Measurements from ENCODE around the gene PTP4A1. TPM values are rescaled to one million over a fixed set of nuclear protein-coding genes. Genes with fewer than 3 reads are reported as not detected.

The PTP4A1 gene
- total RNA-seq, 2 donors from 2014 or later: 67.6 to 88.7 TPM

- H3K36me3 Mint-ChIP-seq (ENCODE audit: insufficient read depth in 2 of 2): no peaks in the 10 kb centered on the region
- H3K4me1 Mint-ChIP-seq (ENCODE audit: low read depth): peaks cover 5% of the 10 kb centered on the region
- DNase-seq: no peak
- no peak overlapping the region for H3K4me3 Mint-ChIP-seq
- peaks cover 12% of the 10 kb centered on the region for H3K27me3 Mint-ChIP-seq (ENCODE audit: low read depth)
- no peak for ATAC-seq (replicated peaks in 1 of 2)
- H3K9me3 Mint-ChIP-seq: no peaks in the 10 kb centered on the region
- H3K27ac Mint-ChIP-seq: no peak overlapping the region
Measured at GRCh38 chr6:63563235-63563634, 9.0 kb upstream of the PTP4A1 start.

- H3K4me3 Mint-ChIP-seq: no peak overlapping the region
- H3K27me3 Mint-ChIP-seq (ENCODE audit: low read depth): peaks cover 12% of the 10 kb centered on the region
- H3K4me1 Mint-ChIP-seq (ENCODE audit: low read depth): peaks cover 5% of the 10 kb centered on the region
- no peak overlapping the region for H3K27ac Mint-ChIP-seq
- H3K9me3 Mint-ChIP-seq: no peaks in the 10 kb centered on the region
- ATAC-seq (replicated peaks in 1 of 2) (no peak), DNase-seq (no peak)
- no peaks in the 10 kb centered on the region for H3K36me3 Mint-ChIP-seq (ENCODE audit: insufficient read depth in 2 of 2)
Measured at GRCh38 chr6:63565058-63565726, 7.1 kb upstream of the PTP4A1 start.

- H3K36me3 Mint-ChIP-seq (ENCODE audit: insufficient read depth in 2 of 2): no peaks in the 10 kb centered on the region
Measured at GRCh38 chr6:63565727-63566596, 6.3 kb upstream of the PTP4A1 start.

DNA sequence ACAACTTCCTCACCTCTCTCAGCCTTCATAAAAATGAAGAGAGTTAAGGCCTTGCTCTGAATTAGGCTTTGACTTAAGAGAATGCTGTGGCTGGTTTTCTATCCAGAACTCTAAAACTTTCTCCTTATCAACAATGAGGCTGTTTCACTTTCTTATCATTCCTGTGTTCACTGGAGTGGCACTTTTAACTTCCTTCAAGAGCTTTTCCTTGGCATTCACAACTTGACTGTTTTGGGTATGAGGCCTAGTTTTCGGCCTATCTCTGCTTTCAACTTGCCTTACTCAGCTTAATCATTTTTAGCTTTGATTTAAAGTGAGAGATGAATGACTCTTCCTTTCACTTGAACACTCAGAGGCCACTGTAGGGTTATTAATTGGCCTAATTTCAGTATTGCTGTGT, 4.3 kb upstream of the PTP4A1 start:
- DNase-seq: no peak
- Mint-ChIP-seq H3K36me3 (ENCODE audit: insufficient read depth in 2 of 2) (peaks cover 0 to 2% of the 10 kb centered on the region in 2 donors), H3K4me3 (no peak overlapping the region), H3K4me1 (ENCODE audit: low read depth) (peaks cover 16% of the 10 kb centered on the region), H3K27ac (no peak overlapping the region), H3K27me3 (ENCODE audit: low read depth) (peaks cover 5% of the 10 kb centered on the region), H3K9me3 (no peaks in the 10 kb centered on the region)
- ATAC-seq (replicated peaks in 1 of 2): no peak

More at GRCh38 chr6:63565727-63566596, 6.3 kb upstream of the PTP4A1 start:
- Mint-ChIP-seq H3K4me3 (no peak overlapping the region), H3K4me1 (ENCODE audit: low read depth) (peaks cover 6% of the 10 kb centered on the region), H3K9me3 (no peaks in the 10 kb centered on the region), H3K27ac (no peak overlapping the region), H3K27me3 (ENCODE audit: low read depth) (peaks cover 5% of the 10 kb centered on the region)
- no peak for DNase-seq
- ATAC-seq (replicated peaks in 1 of 2): no peak

DNA sequence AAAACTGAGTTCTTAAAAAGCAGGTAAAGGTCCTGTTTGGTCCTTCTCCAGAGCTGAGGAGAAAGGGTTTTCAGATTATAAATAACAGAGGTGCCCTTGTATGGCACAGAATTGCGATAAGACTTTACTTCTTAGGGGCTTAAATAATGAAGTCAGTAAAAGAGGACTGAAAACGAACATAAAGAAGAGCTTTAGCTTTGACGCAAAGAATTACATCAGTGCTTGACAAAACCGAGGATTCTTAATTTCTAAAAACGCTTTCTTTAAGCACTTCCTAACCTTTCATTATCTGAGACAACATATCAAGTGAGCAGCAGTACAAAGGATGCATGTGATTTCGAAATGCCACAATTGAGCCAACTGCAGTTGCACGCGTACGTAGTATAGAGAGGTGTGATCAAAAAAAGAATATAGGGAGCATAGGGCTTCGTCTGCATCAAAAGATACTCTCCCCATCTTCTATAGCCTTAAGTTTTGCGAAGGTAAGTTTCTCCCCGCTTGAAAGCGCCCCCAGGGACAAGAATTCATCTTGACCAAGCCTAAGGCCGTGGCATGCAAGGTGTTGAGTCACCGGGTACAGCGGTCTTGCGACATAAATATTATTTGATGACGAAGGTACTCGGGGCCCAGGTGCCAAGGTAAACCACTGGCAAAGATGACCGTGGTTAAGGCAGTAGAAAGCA, 778 bp upstream of the PTP4A1 start:
- peaks cover 4 to 10% of the 10 kb centered on the region in 2 donors for H3K36me3 Mint-ChIP-seq (ENCODE audit: insufficient read depth in 2 of 2)
- no peaks in the 10 kb centered on the region for H3K27me3 Mint-ChIP-seq (ENCODE audit: low read depth)
- DNase-seq: peak; percentile 46 to 55
- peaks cover 28% of the 10 kb centered on the region for H3K4me1 Mint-ChIP-seq (ENCODE audit: low read depth)
- H3K9me3 Mint-ChIP-seq: no peaks in the 10 kb centered on the region
- peak overlapping the region; percentile 7 for H3K27ac Mint-ChIP-seq
- ATAC-seq (replicated peaks in 1 of 2): peak; percentile 16 to 20
- H3K4me3 Mint-ChIP-seq: peak overlapping the region; percentile 88 to 99

GRCh38 chr6:63572747-63573075, 431 bp downstream of the PTP4A1 start:
- H3K4me1 Mint-ChIP-seq (ENCODE audit: low read depth): peaks cover 29% of the 10 kb centered on the region
- DNase-seq (no peak), ATAC-seq (replicated peaks in 1 of 2) (peak; percentile 3 to 5)
- H3K27me3 Mint-ChIP-seq (ENCODE audit: low read depth): no peaks in the 10 kb centered on the region
- no peaks in the 10 kb centered on the region for H3K9me3 Mint-ChIP-seq
- H3K27ac Mint-ChIP-seq: no peak overlapping the region
- peaks cover 4 to 13% of the 10 kb centered on the region in 2 donors for H3K36me3 Mint-ChIP-seq (ENCODE audit: insufficient read depth in 2 of 2)
- H3K4me3 Mint-ChIP-seq: peak overlapping the region; percentile 88 to 99

- peak overlapping the region; percentile 88 to 99 for H3K4me3 Mint-ChIP-seq
- H3K27ac Mint-ChIP-seq: peak overlapping the region; percentile 99
- H3K36me3 Mint-ChIP-seq (ENCODE audit: insufficient read depth in 2 of 2): peaks cover 4 to 13% of the 10 kb centered on the region in 2 donors
- H3K9me3 Mint-ChIP-seq: no peaks in the 10 kb centered on the region
- peak; percentile 40 to 48 for ATAC-seq (replicated peaks in 1 of 2)
- H3K4me1 Mint-ChIP-seq (ENCODE audit: low read depth): peaks cover 29% of the 10 kb centered on the region
- DNase-seq: peak; percentile 71 to 76
- H3K27me3 Mint-ChIP-seq (ENCODE audit: low read depth): no peaks in the 10 kb centered on the region
Measured at GRCh38 chr6:63573076-63573898, 1.0 kb downstream of the PTP4A1 start.

- peak overlapping the region; percentile 88 to 99 for H3K4me3 Mint-ChIP-seq
- no peak for ATAC-seq (replicated peaks in 1 of 2)
Measured at GRCh38 chr6:63573899-63574553, 1.7 kb downstream of the PTP4A1 start.

DNA sequence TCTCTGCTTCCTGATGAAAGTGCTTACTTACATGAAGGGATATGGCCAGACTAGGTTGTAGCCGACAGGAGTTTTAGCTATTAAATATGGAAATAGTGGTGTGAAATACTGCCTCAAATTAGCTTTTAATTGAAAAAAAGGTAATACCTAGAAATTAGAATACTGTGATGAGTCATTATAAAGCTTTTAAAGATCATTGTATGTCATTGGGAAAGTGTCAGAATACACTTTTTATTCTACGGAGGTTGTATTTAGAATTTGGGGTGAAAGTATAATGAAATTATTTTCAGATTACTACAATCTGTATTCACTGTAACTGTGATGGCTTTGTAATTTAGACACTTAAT, 2.2 kb downstream of the PTP4A1 start:
- peaks cover 29% of the 10 kb centered on the region for H3K4me1 Mint-ChIP-seq (ENCODE audit: low read depth)
- H3K4me3 Mint-ChIP-seq: peak overlapping the region; percentile 88 to 99
- H3K9me3 Mint-ChIP-seq: no peaks in the 10 kb centered on the region
- ATAC-seq (replicated peaks in 1 of 2) (no peak), DNase-seq (no peak)
- no peaks in the 10 kb centered on the region for H3K27me3 Mint-ChIP-seq (ENCODE audit: low read depth)
- peaks cover 4 to 17% of the 10 kb centered on the region in 2 donors for H3K36me3 Mint-ChIP-seq (ENCODE audit: insufficient read depth in 2 of 2)
- peak overlapping the region; percentile 99 for H3K27ac Mint-ChIP-seq

More at GRCh38 chr6:63573899-63574553, 1.7 kb downstream of the PTP4A1 start:
- Mint-ChIP-seq H3K27ac (peak overlapping the region; percentile 99), H3K36me3 (ENCODE audit: insufficient read depth in 2 of 2) (peaks cover 4 to 13% of the 10 kb centered on the region in 2 donors), H3K27me3 (ENCODE audit: low read depth) (no peaks in the 10 kb centered on the region), H3K9me3 (no peaks in the 10 kb centered on the region), H3K4me1 (ENCODE audit: low read depth) (peaks cover 29% of the 10 kb centered on the region)
- DNase-seq: peak; percentile 49 to 57

DNA sequence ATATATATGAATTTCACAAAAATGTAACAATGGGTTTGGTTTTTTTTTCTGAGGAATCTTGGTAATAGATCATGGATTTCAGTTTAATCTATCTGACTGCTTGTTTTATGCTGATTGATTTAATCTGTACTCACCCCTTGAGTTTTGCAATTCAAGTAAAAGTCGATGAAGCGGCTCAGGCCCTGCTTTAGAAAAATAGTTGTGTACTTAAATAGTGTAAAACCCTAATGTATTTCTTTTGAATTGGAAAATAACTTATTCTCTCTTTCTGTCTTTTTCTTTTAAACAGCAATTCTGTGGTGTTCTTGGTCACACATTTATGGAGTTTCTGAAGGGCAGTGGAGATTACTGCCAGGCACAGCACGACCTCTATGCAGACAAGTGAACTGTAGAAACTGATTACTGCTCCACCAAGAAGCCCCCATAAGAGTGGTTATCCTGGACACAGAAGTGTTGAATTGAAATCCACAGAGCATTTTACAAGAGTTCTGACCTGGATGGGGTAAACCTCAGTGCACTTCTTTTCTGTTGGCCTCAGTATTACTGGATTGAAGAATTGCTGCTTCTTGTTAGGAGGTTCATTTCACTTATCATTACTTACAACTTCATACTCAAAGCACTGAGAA, 4.0 kb downstream of the PTP4A1 start:
- DNase-seq (no peak), ATAC-seq (replicated peaks in 1 of 2) (no peak)
- Mint-ChIP-seq H3K9me3 (no peaks in the 10 kb centered on the region), H3K27ac (no peak overlapping the region), H3K4me1 (ENCODE audit: low read depth) (peaks cover 25% of the 10 kb centered on the region), H3K27me3 (ENCODE audit: low read depth) (no peaks in the 10 kb centered on the region), H3K4me3 (peak overlapping the region in 1 of 2 donors; percentile 43), H3K36me3 (ENCODE audit: insufficient read depth in 2 of 2) (peaks cover 4 to 31% of the 10 kb centered on the region in 2 donors)

- peaks cover 18% of the 10 kb centered on the region for H3K4me1 Mint-ChIP-seq (ENCODE audit: low read depth)
- no peaks in the 10 kb centered on the region for H3K27me3 Mint-ChIP-seq (ENCODE audit: low read depth)
- H3K27ac Mint-ChIP-seq: no peak overlapping the region
- no peaks in the 10 kb centered on the region for H3K9me3 Mint-ChIP-seq
- no peak for DNase-seq
- peaks cover 4 to 34% of the 10 kb centered on the region in 2 donors for H3K36me3 Mint-ChIP-seq (ENCODE audit: insufficient read depth in 2 of 2)
- no peak for ATAC-seq (replicated peaks in 1 of 2)
- H3K4me3 Mint-ChIP-seq: no peak overlapping the region
Measured at GRCh38 chr6:63576985-63577712, 4.9 kb downstream of the PTP4A1 start.
